Endothelial cell of umbilical vein (primary cell): Measurements from ENCODE around the gene SCN9A. TPM values are rescaled to one million over a fixed set of nuclear protein-coding genes. Genes with fewer than 3 reads are reported as not detected.
A peak's percentile ranks its signal among the peaks of the same experiment; 100 is the strongest.
"Not testable (repeated sequence)": the region's sequence is repeated elsewhere in the genome, so short reads cannot be mapped to it uniquely, and the experiment has no call there.

ENCODE experiments used
- BruUV-seq: library from RNA; stranded (reverse); fragments of 400-500 nt; replicated peaks from 2 replicates; lab custom pipeline; 2021; lab: Mats Ljungman, UMichigan
- CTCF ChIA-PET: fragments of 300-600, 350-600 bp; sonication (Branson Sonifier 250); formaldehyde crosslinking; loops from one replicate; lab custom pipeline; 2021; ENCODE audit warnings: antibody characterized with exemption, inconsistent platforms; lab: Charles Lee
- POLR2A ChIA-PET: fragments of 300-600, 350-600 bp; sonication (Branson Sonifier 250); formaldehyde crosslinking; loops from one replicate; lab custom pipeline; 2021; ENCODE audit warnings: antibody characterized with exemption, inconsistent platforms; lab: Charles Lee
- DNase-seq: peaks from one replicate; pipeline ENCODE4 v3.0.0-alpha.2; 2011; ENCODE audit warnings: low read depth, low spot score
- FAIRE-seq: peaks from 2 replicates; lab custom pipeline; 2011; peaks lifted over from hg19 to GRCh38; lab: Jason Lieb, UNC
- H2AFZ ChIP-seq: 2 replicates; pipeline ENCODE4 v1.6.0; 2012; ENCODE audit warnings: low read depth, low read length, control low read depth, inconsistent platforms
- H3K27ac ChIP-seq: 2 replicates; pipeline ENCODE4 v1.5.1; 2011; ENCODE audit warnings: low read depth, mild to moderate bottlenecking, control low read depth, low read length, moderate library complexity; ENCODE audit not compliant: insufficient read depth
- H3K27me3 ChIP-seq, 2 experiments: 2 replicates each; pipeline versions ENCODE4 v1.6.0 to v1.6.1; 2011; ENCODE audit warnings: low read length in 2 of 2, mixed read lengths in 1 of 2; ENCODE audit not compliant: control insufficient read depth in 2 of 2, insufficient read depth in 2 of 2
- H3K36me3 ChIP-seq, 2 experiments: 2 replicates in 1 of 2; 3 replicates in 1 of 2; pipeline ENCODE4 v1.5.1; 2011; ENCODE audit warnings: low read length in 2 of 2, mild to moderate bottlenecking in 1 of 2, moderate library complexity in 1 of 2; ENCODE audit not compliant: control insufficient read depth in 2 of 2, insufficient read depth in 2 of 2; ENCODE audit errors: extremely low read depth in 1 of 2
- H3K4me1 ChIP-seq: 3 replicates; pipeline ENCODE4 v1.5.1; 2011; ENCODE audit warnings: mild to moderate bottlenecking, low read length; ENCODE audit not compliant: control insufficient read depth, insufficient read depth; ENCODE audit errors: extremely low read depth
- H3K4me2 ChIP-seq: 2 replicates; pipeline ENCODE4 v1.6.1; 2011; ENCODE audit warnings: low read length, control low read depth, mixed read lengths; ENCODE audit not compliant: insufficient read depth
- H3K4me3 ChIP-seq, 3 experiments: fragments of 200-600 bp in 1 of 3; sonication (generic), shearing (Covaris generic) in 1 of 3; replicated peaks in 1 of 3; 2 replicates each; pipeline ENCODE4 v1.5.1; 2011 to 2016; ENCODE audit warnings: control low read depth in 3 of 3, low read length in 3 of 3, mild to moderate bottlenecking in 2 of 3, inconsistent platforms in 1 of 3, low read depth in 1 of 3, moderate library complexity in 1 of 3; ENCODE audit not compliant: insufficient read depth in 1 of 3
- H3K79me2 ChIP-seq: 2 replicates; pipeline ENCODE4 v1.6.0; 2012; ENCODE audit warnings: low read length, inconsistent platforms; ENCODE audit not compliant: control insufficient read depth, insufficient read depth
- H3K9ac ChIP-seq: replicated peaks from 2 replicates; pipeline ENCODE3; 2011; ENCODE audit warnings: low read length, control low read depth; ENCODE audit not compliant: insufficient read depth; ENCODE audit errors: extremely low read depth
- H3K9me1 ChIP-seq: replicated peaks from 3 replicates; pipeline ENCODE4 v1.6.0; 2011; ENCODE audit warnings: mild to moderate bottlenecking, low read length; ENCODE audit not compliant: control insufficient read depth, insufficient read depth; ENCODE audit errors: extremely low read depth
- H3K9me3 ChIP-seq: replicated peaks from 2 replicates; pipeline ENCODE4 v1.5.1; 2012; ENCODE audit warnings: low read length, inconsistent platforms; ENCODE audit not compliant: control insufficient read depth, insufficient read depth
- H4K20me1 ChIP-seq: replicated peaks from 2 replicates; pipeline ENCODE3; 2011; ENCODE audit warnings: mild to moderate bottlenecking, low read length; ENCODE audit not compliant: control insufficient read depth, insufficient read depth; ENCODE audit errors: extremely low read depth
- EZH2 ChIP-seq: IDR thresholded peaks from 2 replicates; pipeline ENCODE4 v1.6.1; 2012; ENCODE audit warnings: borderline replicate concordance, low read depth, mild to moderate bottlenecking, moderate library complexity, low read length, inconsistent platforms; ENCODE audit not compliant: severe bottlenecking
- FOS ChIP-seq: IDR thresholded peaks from 2 replicates; pipeline ENCODE4 v1.6.1; 2011; ENCODE audit warnings: mild to moderate bottlenecking, low read length, moderate library complexity, borderline replicate concordance; ENCODE audit not compliant: insufficient read depth
- GATA2 ChIP-seq: IDR thresholded peaks from 2 replicates; pipeline ENCODE4 v1.7.0; 2011; ENCODE audit warnings: low read depth, mild to moderate bottlenecking, moderate library complexity, mixed read lengths, low read length; ENCODE audit not compliant: insufficient read length, insufficient read depth
- JUN ChIP-seq: IDR thresholded peaks from 2 replicates; pipeline ENCODE4 v1.6.1; 2011; ENCODE audit warnings: borderline replicate concordance, low read depth; ENCODE audit not compliant: insufficient read length, insufficient read depth
- MYC ChIP-seq: IDR thresholded peaks from one replicate; pipeline ENCODE4 v1.6.1; 2011; ENCODE audit warnings: mild to moderate bottlenecking, low read depth, low read length
- POLR2A ChIP-seq: IDR thresholded peaks from 2 replicates; pipeline ENCODE4 v1.6.1; 2012; ENCODE audit warnings: low read depth, mild to moderate bottlenecking, control low read depth, low read length
- POLR2AphosphoS5 ChIP-seq: IDR thresholded peaks from 2 replicates; pipeline ENCODE4 v1.6.1; 2012; ENCODE audit warnings: low read depth, mild to moderate bottlenecking, control low read depth, low read length, moderate library complexity; ENCODE audit not compliant: insufficient read depth
- dilution Hi-C: fragments of 300-500 bp; cut with MboI; formaldehyde crosslinking; loops from one replicate; pipeline ENCODE4 v1.15.0; 2019; ENCODE audit warnings: low sequenced_read_pairs; ENCODE audit not compliant: extremely low pct_ligation_motif_present
- intact Hi-C: fragments of 100-400 bp; cut with micrococcal nuclease; formaldehyde crosslinking; loops from one replicate; pipeline ENCODE4 v1.10.0; 2022
- polyA plus RNA-seq, 4 experiments: library from polyadenylated mRNA; depleted of rRNA in 3 of 4; stranded (reverse) in 3 of 4; unstranded in 1 of 4; fragments of >200 nt; gene quantifications; 2 replicates each; pipeline versions ENCODE4 v1.2.1 to v1.2.3, GENCODE V29; 2011 to 2012; ENCODE audit warnings: missing spikeins in 1 of 4
- total RNA-seq: library from RNA; stranded (reverse); gene quantifications from 2 replicates; pipeline ENCODE4 v1.2.3, GENCODE V29; 2021
- TF ChIP-seq, protein P1 (sequence below): IDR thresholded peaks from 2 replicates; pipeline ENCODE4 v1.6.1; 2011; ENCODE audit not compliant: insufficient read depth, insufficient read length
- TF ChIP-seq, protein P2 (sequence below), 2 donors: IDR thresholded peaks; 1 replicate in 1 of 2; 2 replicates in 1 of 2; pipeline ENCODE4 v1.5.1; 2011; ENCODE audit warnings: low read length in 2 of 2, mild to moderate bottlenecking in 2 of 2, moderate library complexity in 2 of 2, control low read depth in 1 of 2, inconsistent platforms in 1 of 2, low read depth in 1 of 2; ENCODE audit not compliant: insufficient read depth in 1 of 2; ENCODE audit errors: extremely low read depth in 1 of 2

The SCN9A gene
- total and polyA plus RNA-seq, 2 donors (not counting 3 experiments of a cell fraction or from before 2014, with no cell fraction given): 0.88 to 1.6 TPM

DNA sequence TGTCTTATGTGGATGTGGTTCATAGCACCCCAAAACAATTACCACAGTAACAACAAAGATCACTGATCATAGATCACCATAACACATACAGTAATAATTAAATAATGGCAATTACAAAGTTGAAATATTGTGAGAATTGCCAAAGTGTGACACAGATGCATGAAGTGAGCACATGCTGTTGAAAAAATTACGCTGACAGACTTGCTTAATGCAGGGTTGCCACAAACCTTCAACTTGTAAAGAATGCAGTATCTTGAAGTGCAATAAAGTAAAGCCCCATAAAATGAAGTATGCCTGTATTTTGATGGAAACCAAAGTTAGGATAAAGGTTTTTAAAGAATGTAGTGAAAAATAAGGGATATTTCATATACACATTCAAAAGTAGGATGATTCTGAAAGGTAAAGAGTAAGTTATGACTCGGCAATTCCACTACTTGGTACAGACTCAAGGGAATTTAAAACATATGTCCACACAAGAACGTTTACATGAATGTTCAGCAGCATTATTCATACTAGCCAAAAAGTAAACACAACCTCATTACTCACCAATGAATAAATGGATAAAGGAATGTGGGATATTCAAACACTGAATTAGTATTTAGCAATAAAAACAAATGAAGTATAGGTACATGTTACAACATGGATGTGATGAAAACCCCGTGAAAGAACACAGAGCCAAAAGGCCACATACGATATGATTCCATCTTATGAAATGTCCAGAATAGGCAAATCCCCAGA lies 61.6 kb downstream of the SCN9A start:
- DNase-seq (peak; percentile 6), FAIRE-seq (no peak)
- H3K4me3 ChIP-seq: no peak overlapping the region
- no peak overlapping the region for H3K4me2 ChIP-seq
- H3K4me1 ChIP-seq: no peaks in the 10 kb centered on the region
- no TSS peak for BruUV-seq
- no peak for TF ChIP-seq POLR2A
- TF ChIP-seq JUN: no peak
- no peak for TF ChIP-seq EZH2
- TF ChIP-seq MYC: no peak
- TF ChIP-seq, protein P1, sequence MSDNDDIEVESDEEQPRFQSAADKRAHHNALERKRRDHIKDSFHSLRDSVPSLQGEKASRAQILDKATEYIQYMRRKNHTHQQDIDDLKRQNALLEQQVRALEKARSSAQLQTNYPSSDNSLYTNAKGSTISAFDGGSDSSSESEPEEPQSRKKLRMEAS: no peak
- no peak for TF ChIP-seq FOS
- TF ChIP-seq, protein P2, sequence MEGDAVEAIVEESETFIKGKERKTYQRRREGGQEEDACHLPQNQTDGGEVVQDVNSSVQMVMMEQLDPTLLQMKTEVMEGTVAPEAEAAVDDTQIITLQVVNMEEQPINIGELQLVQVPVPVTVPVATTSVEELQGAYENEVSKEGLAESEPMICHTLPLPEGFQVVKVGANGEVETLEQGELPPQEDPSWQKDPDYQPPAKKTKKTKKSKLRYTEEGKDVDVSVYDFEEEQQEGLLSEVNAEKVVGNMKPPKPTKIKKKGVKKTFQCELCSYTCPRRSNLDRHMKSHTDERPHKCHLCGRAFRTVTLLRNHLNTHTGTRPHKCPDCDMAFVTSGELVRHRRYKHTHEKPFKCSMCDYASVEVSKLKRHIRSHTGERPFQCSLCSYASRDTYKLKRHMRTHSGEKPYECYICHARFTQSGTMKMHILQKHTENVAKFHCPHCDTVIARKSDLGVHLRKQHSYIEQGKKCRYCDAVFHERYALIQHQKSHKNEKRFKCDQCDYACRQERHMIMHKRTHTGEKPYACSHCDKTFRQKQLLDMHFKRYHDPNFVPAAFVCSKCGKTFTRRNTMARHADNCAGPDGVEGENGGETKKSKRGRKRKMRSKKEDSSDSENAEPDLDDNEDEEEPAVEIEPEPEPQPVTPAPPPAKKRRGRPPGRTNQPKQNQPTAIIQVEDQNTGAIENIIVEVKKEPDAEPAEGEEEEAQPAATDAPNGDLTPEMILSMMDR (IDR thresholded peaks at IDR 0.05; ENCODE audit: extremely low read depth in 1 of 2, insufficient read depth in 1 of 2, low read depth in 1 of 2, low read length in 2 of 2): no peak
- TF ChIP-seq GATA2: no peak
- no peak for TF ChIP-seq POLR2AphosphoS5
- H3K36me3 ChIP-seq: no peaks in the 10 kb centered on the region
- H3K9ac ChIP-seq: no peak overlapping the region
- ChIA-PET POLR2A (no interaction called here), CTCF (no interaction called here)
- H3K79me2 ChIP-seq: no peaks in the 10 kb centered on the region
- H3K27me3 ChIP-seq: no peaks in the 10 kb centered on the region
- H4K20me1 ChIP-seq: no peaks in the 10 kb centered on the region
- H3K27ac ChIP-seq: no peak overlapping the region
- dilution Hi-C loops: no loop called here
- H3K9me3 ChIP-seq: no peaks in the 10 kb centered on the region
- H2AFZ ChIP-seq: no peak overlapping the region
- intact Hi-C loops: no loop called here
- no peaks in the 10 kb centered on the region for H3K9me1 ChIP-seq

DNA sequence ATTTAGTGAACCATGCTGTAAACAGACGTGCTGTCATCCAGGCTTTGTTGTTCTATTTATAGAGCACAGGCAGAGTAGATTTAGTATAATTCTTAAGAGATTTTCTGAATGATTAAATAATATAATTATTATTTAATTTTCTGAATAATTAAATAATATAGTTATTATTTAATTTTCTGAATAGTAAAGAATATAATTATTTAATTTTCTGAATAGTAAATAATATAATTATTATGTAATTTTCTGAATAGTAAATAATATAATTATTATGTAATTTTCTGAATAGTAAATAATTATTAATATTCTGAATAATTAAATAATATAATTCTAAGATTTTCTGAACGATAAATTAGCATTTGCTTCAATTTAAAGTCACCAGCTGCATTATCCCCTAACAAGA lies 62.9 kb downstream of the SCN9A start:
- FAIRE-seq: not testable (repeated sequence)
- CTCF ChIA-PET: interaction anchor here (1.0 kb wide), 1 partner anchor 12 kb away, joined by 4 read pairs; no protein-coding TSS in a partner anchor

More for the DNA sequence above, 62.9 kb downstream of the SCN9A start:
- intact Hi-C loops, H3K4me3 ChIP-seq, H3K9ac ChIP-seq, dilution Hi-C loops, H3K79me2 ChIP-seq, H3K4me1 ChIP-seq, H4K20me1 ChIP-seq, H2AFZ ChIP-seq, POLR2A ChIA-PET, H3K4me2 ChIP-seq, H3K9me3 ChIP-seq, H3K9me1 ChIP-seq, H3K27ac ChIP-seq, H3K36me3 ChIP-seq, BruUV-seq, DNase-seq, H3K27me3 ChIP-seq: not testable (repeated sequence)
